Activated naive CD8-positive, alpha-beta T cell treated with anti-CD3 and anti-CD28 coated beads, Interleukin-2, amount 50 U/mL, for 24 hours (primary cell): ENCODE measurements around the gene SSU72.
A peak's percentile ranks its signal among the peaks of the same experiment; 100 is the strongest.

ENCODE experiments used
- ATAC-seq: fragments of 150-1000 bp; cut with Tn5 transposase; one replicate; pipeline ENCODE4 v1.10.0; 2021
- DNase-seq: peaks from one replicate; pipeline ENCODE4 v3.0.0; 2021
- H3K27ac Mint-ChIP-seq: one replicate; pipeline ENCODE4 v1.8.0; 2021; ENCODE audit warnings: mild to moderate bottlenecking, mixed read lengths
- H3K27me3 Mint-ChIP-seq: one replicate; pipeline ENCODE4 v1.8.0; 2021; ENCODE audit warnings: mixed read lengths
- H3K36me3 Mint-ChIP-seq: one replicate; pipeline ENCODE4 v1.8.0; 2021; ENCODE audit warnings: low read depth, mixed read lengths
- H3K4me1 Mint-ChIP-seq: one replicate; pipeline ENCODE4 v1.8.0; 2021; ENCODE audit warnings: mixed read lengths
- H3K4me3 Mint-ChIP-seq: one replicate; pipeline ENCODE4 v1.8.0; 2021; ENCODE audit warnings: mild to moderate bottlenecking, moderate library complexity, mixed read lengths
- H3K9me3 Mint-ChIP-seq: one replicate; pipeline ENCODE4 v1.8.0; 2021; ENCODE audit warnings: mixed read lengths

SSU72 gene

DNA sequence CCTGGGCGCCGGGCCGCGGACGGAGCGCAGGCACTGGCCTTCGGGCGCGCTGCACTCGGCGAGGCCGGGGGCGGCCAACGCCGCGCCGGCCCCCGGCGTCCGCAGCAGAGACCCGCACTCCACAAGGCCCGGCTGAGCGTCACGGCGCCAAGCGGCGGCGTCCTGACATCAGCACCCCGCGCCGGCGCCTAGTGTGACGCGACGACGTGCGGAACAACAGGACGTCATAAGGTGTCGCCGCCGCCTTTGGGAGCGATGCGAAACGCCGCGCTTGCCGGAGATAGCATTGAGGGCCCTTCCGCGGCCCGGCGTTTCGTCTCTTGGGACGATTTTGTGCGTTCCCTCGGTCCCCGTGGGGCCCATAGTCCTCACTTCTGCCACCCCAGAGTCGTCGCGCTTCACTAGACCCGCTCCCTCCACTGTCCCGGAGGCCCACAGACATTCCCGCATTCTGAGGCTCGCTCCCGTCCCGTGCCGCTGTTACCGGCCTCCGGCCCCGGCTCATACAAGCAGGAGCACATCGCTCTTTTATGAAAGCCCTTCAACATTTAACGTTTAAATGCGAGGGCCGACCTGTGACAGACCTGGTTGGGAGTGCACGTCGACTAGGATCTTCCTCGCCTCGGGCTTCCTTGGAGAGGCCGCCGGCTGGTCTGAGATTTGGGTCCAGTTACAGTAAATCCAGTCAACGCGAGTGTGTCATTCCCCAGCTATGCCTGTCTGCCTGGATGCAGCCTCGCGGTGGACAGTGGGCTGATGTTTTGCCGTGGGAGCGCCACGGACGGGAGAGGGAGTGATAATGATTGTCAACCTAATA is at the start of gene SSU72:
TSS of gene SSU72 (minus strand) at position 143 of the 817 bp plus-strand sequence. CDS start 306 bp downstream, outside the sequence.
- Mint-ChIP-seq H3K4me3 (peak within 1 kb of the TSS; percentile 95), H3K4me1 (peaks cover 39% of the 10 kb centered on the region), H3K9me3 (no peaks in the 10 kb centered on the region), H3K27me3 (no peaks in the 10 kb centered on the region), H3K36me3 (peaks cover 22% of the 10 kb centered on the region), H3K27ac (peak within 1 kb of the TSS; percentile 98)
- peak; percentile 92 for ATAC-seq
- peak; percentile 95 for DNase-seq

DNA sequence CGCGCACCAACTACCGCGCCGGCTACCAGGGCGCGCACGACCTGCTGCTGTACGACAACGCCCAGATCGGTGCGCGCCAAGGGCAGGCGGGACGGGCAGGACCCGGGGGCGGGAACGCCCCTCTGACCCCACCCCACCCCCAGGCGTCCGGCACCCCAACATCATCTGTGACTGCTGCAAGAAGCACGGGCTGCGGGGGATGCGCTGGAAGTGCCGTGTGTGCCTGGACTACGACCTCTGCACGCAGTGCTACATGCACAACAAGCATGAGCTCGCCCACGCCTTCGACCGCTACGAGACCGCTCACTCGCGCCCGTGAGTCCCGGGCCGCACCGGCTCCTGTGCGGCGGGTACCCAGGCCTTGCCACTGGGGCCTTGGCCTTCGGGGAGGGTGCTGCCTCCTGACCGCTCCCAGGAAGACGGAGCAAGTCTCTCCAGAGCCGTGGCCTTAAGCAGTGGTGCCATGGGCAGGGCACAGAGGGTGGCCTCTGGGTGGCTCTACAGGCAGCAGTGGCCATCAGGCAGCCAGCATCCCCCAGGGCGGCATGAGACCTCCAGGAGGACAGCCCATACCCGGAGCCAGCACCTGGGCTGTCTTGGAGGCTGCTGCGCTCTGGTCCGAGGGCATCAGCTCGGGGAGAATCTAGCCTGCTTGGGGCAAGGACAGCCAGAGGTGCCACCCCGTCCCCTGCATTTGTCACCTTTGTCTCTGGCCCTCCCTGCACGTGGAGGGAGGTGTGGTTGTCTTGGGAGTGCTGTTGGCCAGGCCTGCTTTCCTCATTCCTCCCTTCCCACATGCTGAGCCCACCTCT is 49.2 kb upstream of the SSU72 start:
- DNase-seq (no peak), ATAC-seq (no peak)
- no peak overlapping the region for H3K27ac Mint-ChIP-seq
- H3K9me3 Mint-ChIP-seq: no peaks in the 10 kb centered on the region
- no peaks in the 10 kb centered on the region for H3K4me1 Mint-ChIP-seq
- H3K36me3 Mint-ChIP-seq: no peaks in the 10 kb centered on the region
- H3K4me3 Mint-ChIP-seq: no peak overlapping the region
- no peaks in the 10 kb centered on the region for H3K27me3 Mint-ChIP-seq

DNA sequence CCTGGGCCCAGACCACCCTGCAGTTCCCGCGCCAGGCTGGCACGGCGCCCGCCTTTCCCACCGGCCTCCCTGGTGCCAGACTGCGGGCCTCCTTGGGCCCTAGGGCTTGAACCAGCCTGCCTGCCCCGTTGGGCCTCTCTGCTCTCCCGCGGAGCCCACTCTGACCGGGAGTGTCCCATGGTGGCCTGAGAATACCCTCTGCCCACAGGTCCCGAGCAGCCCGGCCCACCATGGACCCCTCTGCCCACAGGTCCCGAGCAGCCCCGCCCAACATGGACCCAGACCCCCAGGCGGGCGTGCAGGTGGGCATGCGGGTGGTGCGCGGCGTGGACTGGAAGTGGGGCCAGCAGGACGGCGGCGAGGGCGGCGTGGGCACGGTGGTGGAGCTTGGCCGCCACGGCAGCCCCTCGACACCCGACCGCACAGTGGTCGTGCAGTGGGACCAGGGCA is 48.5 kb upstream of the SSU72 start:
- Mint-ChIP-seq H3K4me1 (no peaks in the 10 kb centered on the region), H3K36me3 (no peaks in the 10 kb centered on the region), H3K9me3 (no peaks in the 10 kb centered on the region), H3K27me3 (no peaks in the 10 kb centered on the region), H3K27ac (no peak overlapping the region), H3K4me3 (no peak overlapping the region)
- no peak for ATAC-seq
- DNase-seq: no peak

DNA sequence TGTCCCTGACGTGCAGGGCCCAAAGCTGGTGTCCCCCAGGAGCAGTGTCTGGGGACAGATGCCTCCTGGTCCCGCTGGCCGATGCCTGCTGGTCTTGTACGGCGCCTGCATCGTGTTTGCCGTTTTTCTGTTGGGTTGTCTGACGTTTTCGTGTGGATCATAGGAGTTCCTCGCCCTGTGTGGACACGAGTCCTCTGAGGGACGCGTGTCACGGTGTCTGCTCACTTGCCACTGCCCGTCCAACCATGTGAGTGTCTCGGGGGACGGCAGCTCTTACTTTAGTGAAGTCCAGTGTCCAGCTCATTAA is 48.1 kb upstream of the SSU72 start:
- H3K27me3 Mint-ChIP-seq: no peaks in the 10 kb centered on the region
- no peak for ATAC-seq
- no peak overlapping the region for H3K27ac Mint-ChIP-seq
- no peaks in the 10 kb centered on the region for H3K4me1 Mint-ChIP-seq
- DNase-seq: no peak
- no peak overlapping the region for H3K4me3 Mint-ChIP-seq
- H3K36me3 Mint-ChIP-seq: peaks cover under 1% of the 10 kb centered on the region
- H3K9me3 Mint-ChIP-seq: no peaks in the 10 kb centered on the region

DNA sequence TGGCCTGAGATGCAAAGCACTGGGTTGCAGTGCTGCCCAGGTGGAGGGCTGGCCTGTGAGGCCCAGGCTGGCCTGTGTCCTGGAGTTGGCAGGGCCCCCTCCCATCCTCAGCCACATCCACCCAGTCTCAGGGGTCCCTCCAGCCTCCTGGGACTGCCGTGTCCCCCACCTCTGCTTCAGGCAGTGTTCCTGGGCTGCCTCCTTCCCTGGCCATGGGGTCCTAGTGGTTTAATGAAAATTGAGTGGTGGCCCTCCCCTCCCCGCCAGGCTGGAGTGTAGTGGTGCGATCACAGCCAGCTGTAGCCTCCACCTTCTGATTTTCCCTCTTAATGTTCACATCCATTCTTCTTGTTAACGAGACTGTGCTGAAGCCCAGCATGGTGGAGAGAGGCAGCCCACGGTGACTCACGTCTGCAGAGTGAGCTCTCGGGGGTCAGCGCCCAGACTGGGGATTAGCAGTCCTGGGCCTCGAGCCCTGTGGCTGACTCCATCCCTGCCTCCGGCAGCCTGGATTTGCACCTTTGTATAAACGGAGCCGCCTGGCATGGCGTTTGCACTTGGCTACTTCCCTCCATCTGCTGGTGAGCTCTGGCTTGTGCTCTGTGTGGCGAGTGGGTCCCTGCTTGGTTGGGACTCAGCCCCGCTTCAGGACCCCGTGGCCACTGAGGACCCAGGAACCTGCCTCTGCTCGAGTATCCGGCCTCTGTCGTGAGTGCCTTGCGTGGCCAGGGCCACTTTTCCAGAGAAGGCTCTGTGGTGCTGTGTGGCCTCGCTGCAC is 47.5 kb upstream of the SSU72 start:
- H3K4me3 Mint-ChIP-seq: no peak overlapping the region
- ATAC-seq (no peak), DNase-seq (no peak)
- H3K4me1 Mint-ChIP-seq: peaks cover 3% of the 10 kb centered on the region
- no peaks in the 10 kb centered on the region for H3K27me3 Mint-ChIP-seq
- H3K27ac Mint-ChIP-seq: no peak overlapping the region
- H3K9me3 Mint-ChIP-seq: no peaks in the 10 kb centered on the region
- peaks cover 4% of the 10 kb centered on the region for H3K36me3 Mint-ChIP-seq

DNA sequence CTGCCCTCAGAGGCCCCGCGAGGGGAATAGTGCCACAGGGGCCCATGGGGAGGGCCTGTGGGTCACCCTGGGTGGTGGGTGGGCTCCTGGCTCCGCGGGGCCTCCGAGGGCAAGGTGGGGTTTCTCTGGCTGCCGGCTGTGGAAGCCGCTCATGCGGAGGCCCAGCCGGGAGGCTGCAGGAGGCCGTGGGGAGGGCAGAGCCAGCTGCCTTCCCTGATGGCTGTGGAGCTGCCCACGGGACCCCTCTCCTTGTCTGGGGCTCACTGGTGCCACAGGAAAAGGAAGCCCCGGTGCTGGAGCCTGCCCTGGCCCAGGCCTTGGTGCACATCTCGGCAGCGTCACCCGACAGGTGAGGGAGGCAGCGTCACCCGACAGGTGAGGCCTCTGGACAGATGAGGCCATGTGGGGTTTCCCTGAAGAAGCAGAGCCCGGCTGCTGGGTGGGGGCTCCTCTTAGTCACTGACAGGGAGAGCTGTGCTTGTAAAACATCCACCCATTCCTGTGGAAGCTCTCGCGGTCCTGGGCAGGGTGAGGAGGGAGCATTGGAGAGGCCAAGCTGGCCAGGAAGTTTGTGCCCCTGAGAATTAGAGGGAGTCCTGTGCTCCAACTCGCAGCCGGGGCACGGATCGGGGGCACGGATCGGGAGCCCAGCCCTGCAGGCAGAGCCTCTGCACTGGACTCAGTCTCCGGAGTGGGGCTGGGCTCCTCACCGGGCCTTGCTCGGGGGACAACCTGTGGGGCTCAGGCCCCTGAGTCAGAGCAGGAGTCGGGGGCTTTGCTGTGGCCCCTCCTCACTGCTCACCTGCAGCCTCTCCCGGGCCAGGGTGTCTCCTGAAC is 46.7 kb upstream of the SSU72 start:
- H3K27ac Mint-ChIP-seq: no peak overlapping the region
- no peaks in the 10 kb centered on the region for H3K9me3 Mint-ChIP-seq
- H3K27me3 Mint-ChIP-seq: no peaks in the 10 kb centered on the region
- ATAC-seq (no peak), DNase-seq (no peak)
- H3K4me3 Mint-ChIP-seq: no peak overlapping the region
- H3K4me1 Mint-ChIP-seq: peaks cover 8% of the 10 kb centered on the region
- H3K36me3 Mint-ChIP-seq: peaks cover 4% of the 10 kb centered on the region

DNA sequence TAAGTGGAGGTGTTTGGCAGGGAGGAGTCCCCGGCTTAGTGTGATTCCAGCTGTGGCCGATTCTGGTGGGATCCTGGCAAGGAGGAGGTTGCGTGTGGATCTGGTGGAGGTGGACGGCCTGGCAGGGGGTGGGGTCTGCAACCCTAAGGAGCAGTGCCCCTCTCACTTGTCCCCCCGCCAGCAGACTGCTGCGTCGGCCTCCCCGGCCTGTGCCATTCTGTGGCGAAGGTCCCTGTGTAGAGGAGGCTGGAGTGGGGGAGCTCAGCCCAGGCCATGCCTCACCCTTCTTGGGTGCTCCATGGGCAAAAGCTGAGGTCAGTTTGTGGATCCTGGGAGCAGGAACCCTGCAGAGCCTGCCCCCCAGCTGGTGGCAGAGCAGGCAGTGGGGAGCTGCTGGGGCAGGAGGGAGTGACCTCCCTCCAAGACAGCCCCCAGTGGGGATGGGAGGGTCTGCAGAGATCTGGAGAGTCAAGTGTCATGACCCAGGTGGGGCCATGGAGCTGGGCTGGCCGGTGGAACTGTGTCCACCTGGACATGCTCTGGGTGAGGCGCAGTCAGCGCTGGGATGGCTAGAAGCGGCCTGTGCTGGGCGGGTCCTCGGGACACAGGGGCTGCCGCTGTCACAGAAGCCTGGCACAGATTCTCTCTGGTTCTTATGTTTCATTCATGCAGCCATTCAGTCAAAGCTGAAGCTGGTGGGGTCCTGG is 45.9 kb upstream of the SSU72 start:
- H3K36me3 Mint-ChIP-seq: peaks cover 4% of the 10 kb centered on the region
- DNase-seq (no peak), ATAC-seq (no peak)
- no peaks in the 10 kb centered on the region for H3K9me3 Mint-ChIP-seq
- H3K4me3 Mint-ChIP-seq: no peak overlapping the region
- H3K4me1 Mint-ChIP-seq: peaks cover 8% of the 10 kb centered on the region
- no peaks in the 10 kb centered on the region for H3K27me3 Mint-ChIP-seq
- no peak overlapping the region for H3K27ac Mint-ChIP-seq

DNA sequence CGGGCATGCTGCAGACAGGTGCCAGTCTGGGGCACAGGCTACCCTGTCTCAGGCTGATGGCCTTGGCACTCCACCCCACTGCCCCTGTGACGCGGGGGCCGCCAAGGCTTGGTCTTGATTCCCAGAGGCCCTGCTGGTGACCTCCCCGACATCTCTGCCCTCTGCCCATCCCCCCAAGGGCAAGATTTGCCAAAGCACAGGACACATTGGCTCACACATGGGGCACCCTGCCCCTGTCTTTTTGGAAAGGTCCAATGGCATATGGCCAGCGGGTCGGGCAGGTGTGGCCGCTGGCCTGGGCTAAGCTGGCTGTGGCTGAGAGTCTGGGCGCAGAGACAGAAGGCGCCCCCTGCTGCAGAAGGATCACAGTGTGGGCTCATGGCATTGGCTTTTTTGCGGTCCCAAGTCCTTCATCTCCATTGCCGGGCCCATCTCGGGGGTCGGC is 45.3 kb upstream of the SSU72 start:
- Mint-ChIP-seq H3K27ac (no peak overlapping the region), H3K27me3 (no peaks in the 10 kb centered on the region), H3K4me3 (no peak overlapping the region), H3K4me1 (peaks cover 10% of the 10 kb centered on the region), H3K9me3 (no peaks in the 10 kb centered on the region), H3K36me3 (peaks cover 4% of the 10 kb centered on the region)
- no peak for ATAC-seq
- DNase-seq: no peak

DNA sequence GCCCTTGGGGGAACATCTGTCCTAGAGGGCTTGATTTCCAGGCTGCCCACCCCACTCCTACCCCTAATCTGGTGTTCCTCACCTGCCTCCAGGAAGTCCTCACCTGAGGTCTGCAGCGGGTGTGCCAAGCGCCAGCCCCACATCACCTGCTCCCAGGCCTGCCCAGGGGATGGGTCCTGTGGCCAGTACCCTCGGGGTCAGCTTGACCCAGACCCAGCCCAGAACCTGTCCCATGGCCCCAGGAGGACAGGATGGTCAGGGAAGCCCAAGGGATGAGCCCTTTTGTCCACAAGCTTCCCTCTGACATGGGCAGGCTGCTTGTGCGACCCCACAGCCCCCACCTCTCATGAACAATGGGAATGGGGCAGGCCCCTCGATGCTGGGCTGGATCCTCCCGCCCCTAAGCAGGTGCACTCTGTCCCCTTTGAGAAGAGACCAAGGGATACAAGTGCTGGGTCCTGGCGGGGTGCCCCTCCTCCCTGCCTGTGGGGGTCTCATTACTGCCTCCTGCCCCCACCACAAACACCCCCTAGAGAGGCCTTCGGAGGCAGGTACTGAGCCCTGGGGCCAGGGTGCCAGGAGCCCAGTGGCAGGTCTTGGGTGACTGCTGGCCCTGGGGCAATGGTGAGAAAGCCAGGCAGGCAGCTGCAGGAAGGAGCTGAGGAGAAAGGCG is 43.9 kb upstream of the SSU72 start:
- no peak for ATAC-seq
- peaks cover 23% of the 10 kb centered on the region for H3K4me1 Mint-ChIP-seq
- no peak overlapping the region for H3K27ac Mint-ChIP-seq
- H3K4me3 Mint-ChIP-seq: no peak overlapping the region
- H3K27me3 Mint-ChIP-seq: no peaks in the 10 kb centered on the region
- peaks cover 8% of the 10 kb centered on the region for H3K36me3 Mint-ChIP-seq
- H3K9me3 Mint-ChIP-seq: no peaks in the 10 kb centered on the region
- no peak for DNase-seq

DNA sequence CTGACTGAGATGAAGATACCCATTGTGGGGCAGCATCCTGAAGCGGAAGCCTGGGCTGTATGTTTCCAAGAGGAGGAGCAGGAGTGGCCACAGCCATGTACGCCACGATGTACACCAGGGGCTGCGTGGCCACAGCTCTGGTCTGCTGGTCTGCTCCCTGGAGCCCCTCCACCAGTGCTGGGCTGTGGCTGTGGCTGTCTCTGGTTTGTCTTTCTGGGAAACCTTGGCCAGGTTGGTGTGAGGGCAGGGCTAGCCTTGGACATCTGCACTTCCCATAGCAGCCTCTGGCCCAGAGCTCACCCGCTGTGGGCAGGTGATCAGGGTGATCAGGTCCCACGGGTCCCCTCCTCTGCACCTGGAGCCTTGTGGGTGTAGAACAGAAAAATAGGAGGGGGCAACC is 43.3 kb upstream of the SSU72 start:
- no peak overlapping the region for H3K4me3 Mint-ChIP-seq
- H3K4me1 Mint-ChIP-seq: peaks cover 24% of the 10 kb centered on the region

DNA sequence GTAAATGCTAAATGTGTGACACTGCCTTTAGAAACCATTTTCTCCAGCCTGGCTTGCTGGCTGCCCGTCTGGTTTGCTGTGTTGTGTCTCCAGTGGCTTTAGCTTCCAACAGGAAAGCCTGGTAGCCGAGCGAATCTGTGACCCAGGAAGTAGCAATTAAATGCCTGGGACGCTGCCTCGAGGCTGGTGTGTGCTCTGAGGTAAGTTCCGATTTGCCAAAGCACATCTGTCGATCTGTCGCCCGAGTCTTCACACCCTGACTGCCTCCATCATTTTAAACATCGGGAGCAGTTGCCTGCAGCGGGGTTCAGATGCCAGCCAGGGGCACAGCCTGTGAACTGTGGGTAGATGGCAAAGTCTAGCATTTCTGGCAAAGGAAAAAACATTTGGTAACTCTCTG is 42.9 kb upstream of the SSU72 start:
- peaks cover 24% of the 10 kb centered on the region for H3K4me1 Mint-ChIP-seq
- peak overlapping the region; percentile 65 for H3K27ac Mint-ChIP-seq
- no peak for ATAC-seq
- H3K4me3 Mint-ChIP-seq: peak overlapping the region; percentile 80
- H3K36me3 Mint-ChIP-seq: peaks cover 9% of the 10 kb centered on the region
- H3K9me3 Mint-ChIP-seq: no peaks in the 10 kb centered on the region
- no peaks in the 10 kb centered on the region for H3K27me3 Mint-ChIP-seq
- no peak for DNase-seq

More for the DNA sequence above, 43.3 kb upstream of the SSU72 start:
- DNase-seq: no peak
- Mint-ChIP-seq H3K27ac (no peak overlapping the region), H3K27me3 (no peaks in the 10 kb centered on the region), H3K9me3 (no peaks in the 10 kb centered on the region), H3K36me3 (peaks cover 9% of the 10 kb centered on the region)
- no peak for ATAC-seq

DNA sequence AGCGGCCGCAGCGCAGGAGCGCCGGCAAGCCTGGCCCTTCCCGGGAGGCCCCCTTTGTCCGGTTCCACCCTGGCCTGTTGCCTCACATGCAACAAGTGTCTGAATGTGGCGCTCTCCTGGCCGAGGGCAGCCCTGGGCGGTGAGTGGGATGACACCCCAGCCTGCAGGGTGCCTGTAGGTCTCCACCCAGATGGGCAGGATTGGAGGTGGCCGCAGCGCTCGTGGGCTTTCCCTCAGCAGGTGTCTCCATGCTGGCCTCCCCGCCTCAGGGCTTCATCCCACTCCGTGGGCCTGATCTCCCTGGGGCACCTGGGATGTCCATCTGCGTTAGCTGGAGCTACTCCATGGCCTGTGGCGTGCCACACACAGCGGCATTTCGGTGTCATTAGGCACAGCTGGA is 42.2 kb upstream of the SSU72 start:
- H3K4me1 Mint-ChIP-seq: peaks cover 24% of the 10 kb centered on the region
- H3K9me3 Mint-ChIP-seq: no peaks in the 10 kb centered on the region
- peak overlapping the region; percentile 82 for H3K27ac Mint-ChIP-seq
- H3K27me3 Mint-ChIP-seq: no peaks in the 10 kb centered on the region
- H3K36me3 Mint-ChIP-seq: peaks cover 9% of the 10 kb centered on the region
- DNase-seq (no peak), ATAC-seq (no peak)
- H3K4me3 Mint-ChIP-seq: peak overlapping the region; percentile 80
